Psoas muscle (tissue), 8 donors: ENCODE data around the gene TAF5L. TPM values are rescaled to one million over a fixed set of nuclear protein-coding genes. Genes with fewer than 3 reads are reported as not detected.

Experiments used
- ATAC-seq, 4 donors: fragments of 200-7000 bp; cut with Tn5 transposase; one replicate each; pipeline ENCODE4 v1.9.1; 2020; ENCODE audit warnings: moderate library complexity in 3 of 4, mild to moderate bottlenecking in 2 of 4
- DNase-seq, 2 donors: peaks; one replicate each; pipeline ENCODE4 v3.0.0-alpha.2; 2020
- H3K27ac ChIP-seq: fragments of 200-600 bp; one replicate; pipeline ENCODE4 v1.8.0; 2022
- H3K27me3 ChIP-seq, 3 donors: fragments of 200-600 bp in 1 of 3; one replicate each; pipeline versions ENCODE4 v1.6.1 to v1.8.0; 2013 to 2022; ENCODE audit warnings: low read length in 2 of 3, mild to moderate bottlenecking in 2 of 3, moderate library complexity in 1 of 3; ENCODE audit not compliant: insufficient read depth in 3 of 3
- H3K36me3 ChIP-seq, 2 donors: fragments of 200-600 bp in 1 of 2; one replicate each; pipeline versions ENCODE4 v1.6.1 to v1.8.0; 2013 to 2022; ENCODE audit warnings: low read depth in 1 of 2, mild to moderate bottlenecking in 1 of 2, moderate library complexity in 1 of 2; ENCODE audit not compliant: insufficient read depth in 1 of 2
- H3K4me1 ChIP-seq: fragments of 200-600 bp; one replicate; pipeline ENCODE4 v1.8.0; 2022
- H3K4me3 ChIP-seq: fragments of 200-600 bp; one replicate; pipeline ENCODE4 v1.8.0; 2022; ENCODE audit warnings: mild to moderate bottlenecking
- H3K9me3 ChIP-seq: fragments of 200-600 bp; one replicate; pipeline ENCODE4 v1.8.0; 2022
- WGBS, 3 donors: extraction: QIAGEN DNeasy Blood & Tissue Kit; methylation state at CpG; one replicate each; pipeline versions ENCODE4 v1.1.6 to v1.1.7; 2013; 5-methylcytosine and 5-hydroxymethylcytosine counted together
- intact Hi-C, 2 donors: fragments of 100-400 bp; cut with DNase I; formaldehyde crosslinking; loops; one replicate each; pipeline versions ENCODE4 v1.11.0 to v1.14.2; 2022
- polyA plus RNA-seq, 3 donors: library from polyadenylated mRNA; stranded (reverse); fragments of 200-250 nt; gene quantifications; one replicate each; pipeline ENCODE4 v1.2.3, GENCODE V29; 2013
- total RNA-seq, 4 donors: library from RNA; stranded (reverse); fragmentation: NEBNext Ultra II Directional in 2 of 4; extraction: Animal tissue kit (Norgen Biotek cat#: 25700) in 2 of 4; gene quantifications; one replicate each; pipeline versions ENCODE4 v1.2.1 to v1.2.4, GENCODE V29; 2021 to 2023
- TF ChIP-seq, protein P1 (sequence below): fragments of 200-600 bp; IDR thresholded peaks from one replicate; pipeline ENCODE4 v1.8.0; 2022; ENCODE audit warnings: antibody characterized with exemption
- donor health status: healthy with polysubstance abuse.
- donor health status: DM: no; HTN: no; CAD: no; lungs with moderate emphysema.
- donor health status: Bipolar disorder and iron deficiency.
- donor health status: healthy.
- donor health status: DM: yes; HTN: yes; CAD: no.
- donor health status: DM: no; HTN: no; CAD: no.
- donor health status: DM: no; HTN: no; CAD: no.
- donor health status: DM: yes; HTN: yes; CAD: no.

Gene TAF5L
- total and polyA plus RNA-seq, 7 donors: 8.5 to 49.0 (median 15.9) TPM

DNA sequence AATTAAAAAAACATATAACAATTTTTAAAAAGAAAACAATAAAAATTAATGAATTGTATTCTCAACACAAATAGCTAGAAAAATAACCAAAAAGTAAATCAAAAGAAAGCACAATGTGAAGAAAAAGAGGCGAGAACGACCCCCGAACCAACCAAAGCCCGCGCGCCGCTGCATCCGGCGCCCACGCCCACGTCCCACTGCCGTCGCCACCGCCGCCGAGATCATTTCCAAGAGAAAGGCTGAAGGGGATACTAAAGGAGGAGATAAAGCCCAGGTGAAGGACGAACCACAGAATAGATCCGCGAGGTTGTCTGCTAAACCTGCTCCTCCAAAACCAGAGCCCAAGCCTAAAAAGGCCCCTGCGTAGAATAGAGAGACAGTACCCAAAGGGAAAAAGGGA, 55.6 kb downstream of the TAF5L start:
- H3K27ac ChIP-seq: no peak overlapping the region
- no peak overlapping the region for H3K4me3 ChIP-seq
- H3K9me3 ChIP-seq: no peaks in the 10 kb centered on the region
- H3K36me3 ChIP-seq: no peaks in the 10 kb centered on the region
- WGBS, 3 donors: 75 to 77% (median 76%) methylated on average over 20 of the region's 20 CpGs
- intact Hi-C loops: no loop called here
- H3K27me3 ChIP-seq: no peaks in the 10 kb centered on the region
- TF ChIP-seq, protein P1, sequence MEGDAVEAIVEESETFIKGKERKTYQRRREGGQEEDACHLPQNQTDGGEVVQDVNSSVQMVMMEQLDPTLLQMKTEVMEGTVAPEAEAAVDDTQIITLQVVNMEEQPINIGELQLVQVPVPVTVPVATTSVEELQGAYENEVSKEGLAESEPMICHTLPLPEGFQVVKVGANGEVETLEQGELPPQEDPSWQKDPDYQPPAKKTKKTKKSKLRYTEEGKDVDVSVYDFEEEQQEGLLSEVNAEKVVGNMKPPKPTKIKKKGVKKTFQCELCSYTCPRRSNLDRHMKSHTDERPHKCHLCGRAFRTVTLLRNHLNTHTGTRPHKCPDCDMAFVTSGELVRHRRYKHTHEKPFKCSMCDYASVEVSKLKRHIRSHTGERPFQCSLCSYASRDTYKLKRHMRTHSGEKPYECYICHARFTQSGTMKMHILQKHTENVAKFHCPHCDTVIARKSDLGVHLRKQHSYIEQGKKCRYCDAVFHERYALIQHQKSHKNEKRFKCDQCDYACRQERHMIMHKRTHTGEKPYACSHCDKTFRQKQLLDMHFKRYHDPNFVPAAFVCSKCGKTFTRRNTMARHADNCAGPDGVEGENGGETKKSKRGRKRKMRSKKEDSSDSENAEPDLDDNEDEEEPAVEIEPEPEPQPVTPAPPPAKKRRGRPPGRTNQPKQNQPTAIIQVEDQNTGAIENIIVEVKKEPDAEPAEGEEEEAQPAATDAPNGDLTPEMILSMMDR: no peak
- ATAC-seq: no peak
- DNase-seq: no peak
- no peaks in the 10 kb centered on the region for H3K4me1 ChIP-seq

DNA sequence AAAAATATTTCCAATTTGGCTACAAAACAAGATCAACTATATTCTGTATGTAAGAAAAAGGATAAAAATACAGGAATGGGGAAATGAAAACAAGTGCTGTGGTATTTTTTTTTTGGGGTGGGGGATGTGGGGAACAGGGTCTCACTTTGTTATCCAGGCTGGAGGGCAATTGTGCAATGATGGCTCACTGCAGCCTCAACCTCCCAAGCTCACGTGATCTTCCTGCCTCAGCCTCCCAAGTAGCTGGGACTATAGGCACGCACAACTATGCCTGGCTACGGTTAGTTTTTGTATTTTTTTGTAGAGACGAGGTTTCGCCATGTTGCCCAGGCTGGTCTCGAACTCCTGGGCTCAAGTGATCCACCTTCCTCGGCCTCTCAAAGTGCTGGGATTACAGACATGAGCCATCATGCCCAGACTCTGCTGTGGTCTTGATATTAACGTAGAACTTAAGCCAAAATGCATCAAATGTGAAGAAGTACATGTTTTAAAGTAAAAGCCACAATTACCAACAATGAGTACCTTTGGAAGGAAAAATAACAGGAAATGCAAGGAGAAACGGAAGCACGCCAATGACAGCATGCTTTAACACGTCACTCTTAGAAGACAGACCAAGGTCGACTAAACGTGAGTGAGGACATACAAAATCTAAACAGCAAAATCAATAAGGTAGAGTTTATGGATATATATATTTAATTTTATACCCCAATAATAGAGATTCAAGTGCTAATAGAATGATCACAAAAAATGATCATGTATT, 58.6 kb downstream of the TAF5L start:
- 69 to 73% (median 69%) methylated on average over 13 of the region's 13 CpGs for WGBS, 3 donors
- no peaks in the 10 kb centered on the region for H3K27me3 ChIP-seq
- peaks cover 8% of the 10 kb centered on the region for H3K4me1 ChIP-seq
- no peaks in the 10 kb centered on the region for H3K9me3 ChIP-seq
- H3K36me3 ChIP-seq: no peaks in the 10 kb centered on the region
- no peak overlapping the region for H3K27ac ChIP-seq
- no peak overlapping the region for H3K4me3 ChIP-seq
- TF ChIP-seq, protein P1: no peak
- DNase-seq: no peak
- no peak for ATAC-seq
- intact Hi-C loops: no loop called here

DNA sequence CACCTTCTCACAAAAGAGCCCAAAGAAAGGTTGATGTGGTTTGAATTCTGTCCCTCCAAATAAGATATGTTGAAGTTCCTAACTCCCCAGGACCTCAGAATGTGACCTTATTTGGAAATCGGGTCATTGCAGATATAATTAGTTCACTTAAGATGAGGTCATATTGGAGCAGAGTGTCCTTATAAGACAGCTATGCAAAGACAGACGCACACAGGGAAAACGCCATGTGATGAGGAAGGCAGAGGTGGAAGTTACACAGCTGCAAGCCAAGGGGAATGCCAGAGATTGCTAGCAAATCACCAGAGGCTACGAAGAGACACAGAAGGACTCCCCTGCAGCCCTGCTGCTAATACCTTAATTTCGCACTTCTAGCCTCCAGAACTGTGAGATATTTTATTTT, 62.2 kb downstream of the TAF5L start:
- intact Hi-C loops: no loop called here
- H3K9me3 ChIP-seq: no peaks in the 10 kb centered on the region
- H3K4me3 ChIP-seq: peak overlapping the region; percentile 40
- H3K36me3 ChIP-seq: no peaks in the 10 kb centered on the region
- DNase-seq: no peak
- peak overlapping the region; percentile 42 for H3K27ac ChIP-seq
- TF ChIP-seq, protein P1: no peak
- H3K27me3 ChIP-seq: no peaks in the 10 kb centered on the region
- 16 to 24% (median 24%) methylated on average over 5 of the region's 5 CpGs for WGBS, 3 donors
- peaks cover 14% of the 10 kb centered on the region for H3K4me1 ChIP-seq
- peak in 3 of 4 donors; percentile 14 to 55 (median 26) for ATAC-seq

DNA sequence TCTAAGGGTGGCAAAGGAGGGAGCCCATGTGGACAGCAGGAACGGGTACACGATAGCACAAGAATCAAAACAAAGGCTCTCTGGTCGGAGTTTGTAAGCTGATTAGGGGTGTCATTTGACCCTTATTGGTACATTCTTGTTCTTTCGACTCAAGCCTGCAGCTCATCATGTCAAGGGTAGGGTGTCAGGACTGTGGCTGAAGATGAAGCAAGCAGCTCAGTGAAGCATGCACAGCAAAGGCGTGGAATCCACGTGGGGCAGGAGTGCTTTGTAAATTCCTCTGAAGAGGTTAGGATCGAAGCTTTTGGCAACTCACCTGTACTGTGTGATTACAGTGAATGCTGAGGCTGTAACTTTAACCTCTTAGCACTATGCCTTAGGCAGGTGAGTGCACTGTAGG, 62.7 kb downstream of the TAF5L start:
- WGBS, 3 donors: 36 to 39% (median 38%) methylated on average over 7 of the region's 7 CpGs
- Histone ChIP-seq H3K27me3 (no peaks in the 10 kb centered on the region), H3K9me3 (no peaks in the 10 kb centered on the region), H3K4me3 (no peak overlapping the region), H3K4me1 (peaks cover 14% of the 10 kb centered on the region), H3K27ac (peak overlapping the region; percentile 13), H3K36me3 (no peaks in the 10 kb centered on the region)
- TF ChIP-seq, protein P1: no peak
- intact Hi-C loops: no loop called here
- DNase-seq: no peak
- peak in 1 of 4 donors; percentile 33 for ATAC-seq

DNA sequence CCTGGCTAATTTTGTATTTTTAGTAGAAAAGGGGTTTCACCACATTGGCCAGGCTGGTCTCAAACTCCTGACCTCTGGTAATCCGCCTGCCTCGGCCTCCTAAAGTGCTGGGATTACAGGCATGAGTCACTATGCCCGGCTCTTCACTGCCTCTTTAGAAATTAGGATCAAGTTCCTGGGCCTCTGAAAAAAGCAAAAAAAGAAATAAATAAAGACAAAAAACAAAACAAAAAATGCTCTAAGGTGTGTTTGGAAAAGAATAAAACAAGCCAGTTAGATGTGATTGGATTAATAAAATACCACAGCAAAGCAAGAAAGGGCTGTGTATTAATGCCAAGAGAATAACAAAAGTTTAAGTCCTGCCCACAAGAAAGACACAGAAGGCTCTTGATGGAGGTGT, 63.2 kb downstream of the TAF5L start:
- peak overlapping the region; percentile 13 for H3K27ac ChIP-seq
- ATAC-seq: no peak
- H3K4me3 ChIP-seq: no peak overlapping the region
- TF ChIP-seq, protein P1: no peak
- WGBS, 3 donors: 65 to 77% (median 73%) methylated on average over 3 of the region's 3 CpGs
- H3K9me3 ChIP-seq: no peaks in the 10 kb centered on the region
- intact Hi-C loops: no loop called here
- DNase-seq: no peak
- H3K27me3 ChIP-seq: no peaks in the 10 kb centered on the region
- peaks cover 14% of the 10 kb centered on the region for H3K4me1 ChIP-seq
- no peaks in the 10 kb centered on the region for H3K36me3 ChIP-seq
